ENCODE data around the gene PCYT2.

Gene PCYT2

GRCh38 chr17:81863833-81864768 lies 47.1 kb downstream of the PCYT2 start (continued):
- no peak for TF ChIP-seq HOXC10 (CRISPR knock-in tag; IDR thresholded peaks at IDR 0.05)
- TF ChIP-seq ELK4 (IDR thresholded peaks at IDR 0.05; ENCODE audit: borderline replicate concordance, low read depth, low read length): no peak
- no peak for TF ChIP-seq SP7 (tag by site-specific recombination; IDR thresholded peaks at IDR 0.05)
- no peak for TF ChIP-seq ZNF202 (tag by site-specific recombination; IDR thresholded peaks at IDR 0.05; ENCODE audit: borderline replicate concordance)
- no peak for TF ChIP-seq ZNF837 (tag by site-specific recombination; IDR thresholded peaks at IDR 0.05)
- no peak for TF ChIP-seq OSR2 (tag by site-specific recombination; IDR thresholded peaks at IDR 0.05)
- no peak for TF ChIP-seq KLF9 (tag by site-specific recombination; IDR thresholded peaks at IDR 0.05; ENCODE audit: low read depth)
- no peak for TF ChIP-seq ZNF350 (tag by site-specific recombination; IDR thresholded peaks at IDR 0.05)
- no peak for TF ChIP-seq ZNF585B (tag by site-specific recombination; IDR thresholded peaks at IDR 0.05)
- TF ChIP-seq ZBTB1 (tag by site-specific recombination; IDR thresholded peaks at IDR 0.05): no peak
- TF ChIP-seq HIC1 (tag by site-specific recombination; IDR thresholded peaks at IDR 0.05): peak; percentile 59
- no peak for TF ChIP-seq ZNF707 (tag by site-specific recombination; IDR thresholded peaks at IDR 0.05)
- TF ChIP-seq ZNF843 (tag by site-specific recombination; IDR thresholded peaks at IDR 0.05): no peak
- TF ChIP-seq EGR2 (tag by site-specific recombination; IDR thresholded peaks at IDR 0.05; ENCODE audit: low read depth): no peak
- TF ChIP-seq KLF16 (tag by site-specific recombination; IDR thresholded peaks at IDR 0.05): no peak
- no peak for TF ChIP-seq ZNF19 (tag by site-specific recombination; IDR thresholded peaks at IDR 0.05; ENCODE audit: low read depth)
- TF ChIP-seq ATF2 (tag by site-specific recombination; IDR thresholded peaks at IDR 0.05; ENCODE audit: low read depth): no peak
- TF ChIP-seq ZNF132 (tag by site-specific recombination; IDR thresholded peaks at IDR 0.05; ENCODE audit: borderline replicate concordance): no peak
- peak; percentile 51; the same call in 1 of the 2 replicates for TF ChIP-seq ZNF449 (tag by site-specific recombination; IDR thresholded peaks at IDR 0.05)
- TF ChIP-seq ZNF626 (tag by site-specific recombination; IDR thresholded peaks at IDR 0.05): no peak
- TF ChIP-seq CTCF (tag by site-specific recombination; IDR thresholded peaks at IDR 0.05): peak; percentile 42; the same call in 1 of the 2 replicates
- TF ChIP-seq SCRT1 (tag by site-specific recombination; IDR thresholded peaks at IDR 0.05; ENCODE audit: borderline replicate concordance): no peak
- TF ChIP-seq ZNF544 (tag by site-specific recombination; IDR thresholded peaks at IDR 0.05): no peak
- TF ChIP-seq ZNF302 (tag by site-specific recombination; IDR thresholded peaks at IDR 0.05; ENCODE audit: low read depth): no peak
- TF ChIP-seq ZNF341 (tag by site-specific recombination; IDR thresholded peaks at IDR 0.05; ENCODE audit: low read depth): no peak
- TF ChIP-seq ZNF571 (tag by site-specific recombination; IDR thresholded peaks at IDR 0.05): no peak
- no peak for TF ChIP-seq MYNN (tag by site-specific recombination; IDR thresholded peaks at IDR 0.05; ENCODE audit: borderline replicate concordance)
- no peak for TF ChIP-seq ZSCAN23 (tag by site-specific recombination; IDR thresholded peaks at IDR 0.05)
- no peak for TF ChIP-seq GLIS1 (tag by site-specific recombination; IDR thresholded peaks at IDR 0.05)
- peak; percentile 46 for TF ChIP-seq ZBTB8A (tag by site-specific recombination; IDR thresholded peaks at IDR 0.05)
- no peak for TF ChIP-seq ZNF362 (tag by site-specific recombination; IDR thresholded peaks at IDR 0.05)
- no peak for TF ChIP-seq ZNF416 (tag by site-specific recombination; IDR thresholded peaks at IDR 0.05)

Measured in HEK293 (cell line).